KMS-11 (cell line): ENCODE measurements around the gene PDE2A.
A peak's percentile ranks its signal among the peaks of the same experiment; 100 is the strongest.

ENCODE experiments used
- H2AFZ ChIP-seq: fragments of 200-600 bp; sonication (generic); 2 replicates; pipeline ENCODE4 v1.6.1; 2016; ENCODE audit warnings: antibody characterized with exemption, mixed run types, low read depth
- H3K27ac ChIP-seq: fragments of 200-600 bp; sonication (generic); 2 replicates; pipeline ENCODE4 v1.6.1; 2016; ENCODE audit warnings: mild to moderate bottlenecking, mixed run types
- H3K27me3 ChIP-seq: fragments of 200-600 bp; sonication (generic); 2 replicates; pipeline ENCODE4 v1.6.1; 2017; ENCODE audit warnings: mild to moderate bottlenecking, low read depth, mixed run types, moderate library complexity; ENCODE audit not compliant: insufficient read depth
- H3K36me3 ChIP-seq: fragments of 200-600 bp; sonication (generic); 2 replicates; pipeline ENCODE4 v1.6.1; 2017; ENCODE audit warnings: mild to moderate bottlenecking, mixed run types; ENCODE audit not compliant: insufficient read depth
- H3K4me1 ChIP-seq: fragments of 200-600 bp; sonication (generic); 2 replicates; pipeline ENCODE4 v1.6.1; 2016; ENCODE audit warnings: mild to moderate bottlenecking, low read depth, mixed run types; ENCODE audit not compliant: poor library complexity, severe bottlenecking
- H3K4me2 ChIP-seq: fragments of 200-600 bp; sonication (generic); 2 replicates; pipeline ENCODE4 v1.7.0; 2016; ENCODE audit warnings: mild to moderate bottlenecking, mixed run types
- H3K4me3 ChIP-seq: fragments of 200-600 bp; sonication (generic); IDR thresholded peaks from 2 replicates; pipeline ENCODE4 v1.6.1; 2017; ENCODE audit warnings: low read depth, low read length, mixed read lengths; ENCODE audit not compliant: insufficient read depth
- H3K79me2 ChIP-seq: fragments of 200-600 bp; sonication (generic); 2 replicates; pipeline ENCODE4 v1.6.1; 2016; ENCODE audit warnings: low read depth, mixed run types; ENCODE audit not compliant: insufficient read depth
- H3K9ac ChIP-seq: fragments of 200-600 bp; sonication (generic); 2 replicates; pipeline ENCODE4 v1.6.1; 2016; ENCODE audit warnings: mild to moderate bottlenecking, mixed run types
- H4K20me1 ChIP-seq: fragments of 200-600 bp; sonication (generic); 2 replicates; pipeline ENCODE4 v1.6.1; 2016; ENCODE audit warnings: mild to moderate bottlenecking, mixed run types; ENCODE audit not compliant: insufficient read depth
- CTCF ChIP-seq: fragments of 200-600 bp; sonication (generic); conservative IDR thresholded peaks from 2 replicates; pipeline ENCODE4 v1.6.1; 2017; ENCODE audit warnings: low read depth, mild to moderate bottlenecking, antibody characterized with exemption, low read length, moderate library complexity, mixed read lengths

PDE2A gene

GRCh38 chr11:72646472-72646871 lies 27.8 kb downstream of the PDE2A start:
- no peaks in the 10 kb centered on the region for H3K4me1 ChIP-seq
- no peak for TF ChIP-seq CTCF
- no peaks in the 10 kb centered on the region for H3K36me3 ChIP-seq

DNA sequence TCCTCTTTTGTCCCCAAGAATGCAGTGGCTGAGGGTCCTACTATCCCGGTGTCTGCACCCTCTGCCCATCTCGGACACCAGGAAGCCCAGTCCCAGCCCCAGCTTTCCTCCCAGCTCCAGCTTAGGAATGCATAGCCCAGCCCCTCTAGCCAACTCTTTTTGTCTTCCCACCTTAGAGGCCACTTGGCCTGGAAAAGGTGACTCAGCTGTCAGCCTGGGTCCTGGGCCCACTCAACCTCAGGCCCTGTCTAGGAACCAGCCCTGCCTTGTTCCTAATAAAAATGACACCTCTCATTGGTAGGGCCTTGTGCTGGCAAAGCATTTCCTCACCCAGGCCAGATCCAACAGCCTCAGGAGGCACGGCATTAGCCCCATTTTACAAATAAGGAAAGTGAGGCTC lies 28.2 kb downstream of the PDE2A start:
- Histone ChIP-seq H3K79me2 (no peaks in the 10 kb centered on the region), H3K36me3 (no peaks in the 10 kb centered on the region), H3K4me2 (no peak overlapping the region), H4K20me1 (no peaks in the 10 kb centered on the region), H3K27me3 (peaks cover 11% of the 10 kb centered on the region), H2AFZ (no peak overlapping the region), H3K27ac (no peak overlapping the region), H3K4me3 (no peak overlapping the region), H3K4me1 (no peaks in the 10 kb centered on the region), H3K9ac (no peak overlapping the region)
- TF ChIP-seq CTCF, result no peak

More at GRCh38 chr11:72646472-72646871, 27.8 kb downstream of the PDE2A start:
- H3K79me2 ChIP-seq, result no peaks in the 10 kb centered on the region
- no peak overlapping the region for H3K4me3 ChIP-seq
- no peak overlapping the region for H3K27ac ChIP-seq
- no peaks in the 10 kb centered on the region for H4K20me1 ChIP-seq
- H3K9ac ChIP-seq, result no peak overlapping the region
- H3K27me3 ChIP-seq, result peaks cover 7% of the 10 kb centered on the region
- H3K4me2 ChIP-seq, result no peak overlapping the region
- no peak overlapping the region for H2AFZ ChIP-seq

DNA sequence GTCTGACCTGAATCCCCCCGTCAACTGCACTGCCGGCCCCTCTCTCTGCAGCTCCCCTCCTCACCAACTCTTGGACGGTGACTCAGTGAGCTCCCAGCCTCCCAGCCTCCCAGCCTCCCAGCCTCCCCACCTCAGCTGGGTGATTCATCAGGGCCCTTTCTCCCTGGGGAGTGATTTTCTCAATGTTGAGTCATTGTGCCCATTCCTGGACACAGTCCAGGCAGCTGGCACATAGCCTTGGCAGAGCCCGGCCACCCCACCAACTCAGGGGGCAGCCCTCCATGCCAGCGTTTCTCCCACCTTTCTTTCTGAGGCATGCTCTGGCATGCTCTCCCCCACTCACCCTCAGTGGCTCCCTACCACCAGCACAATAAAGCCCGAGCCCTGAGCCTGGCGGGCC lies 30.7 kb downstream of the PDE2A start:
- H3K27ac ChIP-seq, result no peak overlapping the region
- no peaks in the 10 kb centered on the region for H3K36me3 ChIP-seq
- no peaks in the 10 kb centered on the region for H3K79me2 ChIP-seq
- peak overlapping the region; percentile 17; the same call in 1 of the 2 replicates for H3K4me2 ChIP-seq
- H4K20me1 ChIP-seq, result no peaks in the 10 kb centered on the region
- H3K4me1 ChIP-seq, result no peaks in the 10 kb centered on the region
- peak overlapping the region; percentile 69; the same call in 1 of the 2 replicates for H2AFZ ChIP-seq
- H3K4me3 ChIP-seq, result no peak overlapping the region
- no peak for TF ChIP-seq CTCF
- no peak overlapping the region for H3K9ac ChIP-seq
- peaks cover 17% of the 10 kb centered on the region for H3K27me3 ChIP-seq

GRCh38 chr11:72642884-72643522 lies 31.2 kb downstream of the PDE2A start:
- Histone ChIP-seq H3K4me2 (peak overlapping the region; percentile 17; the same call in 1 of the 2 replicates), H3K9ac (no peak overlapping the region; the same call in 1 of the 2 replicates), H2AFZ (peak overlapping the region; percentile 69; the same call in 1 of the 2 replicates), H3K27me3 (peaks cover 17% of the 10 kb centered on the region), H3K27ac (no peak overlapping the region), H3K36me3 (no peaks in the 10 kb centered on the region), H3K4me3 (no peak overlapping the region), H3K79me2 (no peaks in the 10 kb centered on the region), H4K20me1 (no peaks in the 10 kb centered on the region), H3K4me1 (no peaks in the 10 kb centered on the region)
- TF ChIP-seq CTCF, result peak; percentile 60
